Stomach (tissue), 4 donors: Measurements from ENCODE around the gene NPIPA5.
"Not testable (repeated sequence)": the region's sequence is repeated elsewhere in the genome, so short reads cannot be mapped to it uniquely, and the experiment has no call there.

Experiments used
- CTCF ChIP-seq, 7 experiments: fragments of 450-650 bp in 4 of 7; fragments of 200-600 bp in 3 of 7; sonication (generic) in 3 of 7; IDR thresholded peaks; one replicate each; pipeline ENCODE4 v1.5.1; 2016 to 2019; ENCODE audit warnings: antibody characterized with exemption in 7 of 7, control low read depth in 2 of 7, mild to moderate bottlenecking in 1 of 7
- EP300 ChIP-seq: sonication (generic); formaldehyde crosslinking; IDR thresholded peaks from one replicate; pipeline ENCODE4 v1.6.1; 2017; ENCODE audit warnings: antibody characterized with exemption
- POLR2A ChIP-seq, 4 donors: fragments of 450-650 bp; IDR thresholded peaks; one replicate each; pipeline ENCODE4 v1.6.1; 2016; ENCODE audit warnings: antibody characterized with exemption in 4 of 4, control low read depth in 2 of 4, mild to moderate bottlenecking in 1 of 4, moderate library complexity in 1 of 4
- POLR2AphosphoS5 ChIP-seq, 3 donors: sonication (generic); formaldehyde crosslinking; IDR thresholded peaks; one replicate each; pipeline ENCODE4 v1.6.1; 2016; ENCODE audit warnings: antibody characterized with exemption in 3 of 3

GRCh38 chr16:15354846-15355245 lies 23.2 kb downstream of the NPIPA5 start:
- TF ChIP-seq CTCF (IDR thresholded peaks at IDR 0.05); POLR2AphosphoS5 (IDR thresholded peaks at IDR 0.05); POLR2A (IDR thresholded peaks at IDR 0.05); EP300: not testable (repeated sequence)
